ENCODE measurements around the gene GEN1. TPM values are rescaled to one million over a fixed set of nuclear protein-coding genes. Genes with fewer than 3 reads are reported as not detected.

GEN1 gene
- total RNA-seq: 10 to 100 TPM; 12.9 to 31.4 (median 20.1) TPM
- long read RNA-seq, donor 1, full-length matches to known transcripts: 2 of 2 reads
- long read RNA-seq, donor 1, partial matches to known transcripts: 0 of 2 reads
- long read RNA-seq, donor 1, other reads (novel, unspliced or antisense): 0 of 2 reads
- long read RNA-seq, donor 2: 0 reads

- DNase-seq (peak; percentile 93 to 95 (median 94)), ATAC-seq (peak; percentile 92)
- peaks cover 42% of the 10 kb centered on the region for H3K4me1 ChIP-seq (ENCODE audit: low read depth)
- TF ChIP-seq CTCF (IDR thresholded peaks at IDR 0.05): no peak
- peak within 1 kb of the TSS; percentile 88 for H3K4me3 ChIP-seq
- no peaks in the 10 kb centered on the region for H3K9me3 ChIP-seq
- no peaks in the 10 kb centered on the region for H3K36me3 ChIP-seq (ENCODE audit: low read depth)
- intact Hi-C loops (cut with DNase I, micrococcal nuclease): no loop called here
These were observed at the start of gene GEN1, which contains the start of gene SMC6 for GRCh38 chr2:17753803-17754663. Gene GEN1, plus strand, starts transcription at chr2:17754138. Its CDS starts 5,806 bp downstream, at chr2:17759944. Gene SMC6, minus strand, starts transcription at chr2:17753810. Its CDS starts 7,864 bp downstream, at chr2:17745946.

- no peaks in the 10 kb centered on the region for H3K4me1 ChIP-seq (ENCODE audit: low read depth)
- H3K4me3 ChIP-seq: no peak overlapping the region
- no peak for TF ChIP-seq CTCF (IDR thresholded peaks at IDR 0.05)
- no peak for ATAC-seq
- no peak for DNase-seq
- intact Hi-C loops (cut with DNase I, micrococcal nuclease): no loop called here
- no peaks in the 10 kb centered on the region for H3K36me3 ChIP-seq (ENCODE audit: low read depth)
- H3K9me3 ChIP-seq: no peaks in the 10 kb centered on the region
These were observed 47.1 kb upstream of the GEN1 start for GRCh38 chr2:17706845-17707244.

GRCh38 chr2:17708501-17708900 lies 45.4 kb upstream of the GEN1 start:
- no peaks in the 10 kb centered on the region for H3K9me3 ChIP-seq
- ATAC-seq: no peak
- no peak overlapping the region for H3K4me3 ChIP-seq
- TF ChIP-seq CTCF (IDR thresholded peaks at IDR 0.05): no peak
- no peaks in the 10 kb centered on the region for H3K4me1 ChIP-seq (ENCODE audit: low read depth)
- intact Hi-C loops (cut with DNase I, micrococcal nuclease): no loop called here
- no peaks in the 10 kb centered on the region for H3K36me3 ChIP-seq (ENCODE audit: low read depth)
- no peak for DNase-seq

GRCh38 chr2:17709897-17710296 lies 44.0 kb upstream of the GEN1 start:
- Histone ChIP-seq H3K4me1 (ENCODE audit: low read depth) (no peaks in the 10 kb centered on the region), H3K9me3 (no peaks in the 10 kb centered on the region), H3K36me3 (ENCODE audit: low read depth) (no peaks in the 10 kb centered on the region), H3K4me3 (no peak overlapping the region)
- TF ChIP-seq CTCF (IDR thresholded peaks at IDR 0.05): no peak
- no peak for ATAC-seq
- intact Hi-C loops (cut with DNase I, micrococcal nuclease): no loop called here
- DNase-seq: no peak

GRCh38 chr2:17710547-17711248 lies 43.2 kb upstream of the GEN1 start:
- Histone ChIP-seq H3K4me3 (no peak overlapping the region), H3K4me1 (ENCODE audit: low read depth) (no peaks in the 10 kb centered on the region), H3K9me3 (no peaks in the 10 kb centered on the region), H3K36me3 (ENCODE audit: low read depth) (no peaks in the 10 kb centered on the region)
- intact Hi-C loops (cut with DNase I, micrococcal nuclease): no loop called here
- ATAC-seq (no peak), DNase-seq (no peak)
- no peak for TF ChIP-seq CTCF (IDR thresholded peaks at IDR 0.05)

Data from mucosa of descending colon (tissue), 3 donors.